Prostate gland (tissue), 2 donors: ENCODE measurements around the gene LDLRAD4.

Experiments used
- CTCF ChIP-seq, 4 experiments: fragments of 200-600 bp in 2 of 4; fragments of 450-650 bp in 2 of 4; sonication (generic) in 2 of 4; IDR thresholded peaks; 1 replicate in 3 of 4; 2 replicates in 1 of 4; pipeline ENCODE4 v1.5.1; 2016 to 2019; ENCODE audit warnings: antibody characterized with exemption in 4 of 4, mild to moderate bottlenecking in 2 of 4, moderate library complexity in 2 of 4
- POLR2A ChIP-seq: fragments of 450-650 bp; IDR thresholded peaks from one replicate; pipeline ENCODE4 v1.6.1; 2016; ENCODE audit warnings: antibody characterized with exemption, mild to moderate bottlenecking
- POLR2AphosphoS5 ChIP-seq: sonication (generic); formaldehyde crosslinking; IDR thresholded peaks from one replicate; pipeline ENCODE4 v1.6.1; 2017; ENCODE audit warnings: antibody characterized with exemption

- TF ChIP-seq CTCF (IDR thresholded peaks at IDR 0.05): no peak
- TF ChIP-seq POLR2A: no peak
- no peak for TF ChIP-seq POLR2AphosphoS5
Observed at GRCh38 chr18:13587001-13587400, 368.4 kb downstream of the LDLRAD4 start.
